H1 (cell line): ENCODE results near the gene SMIM23. TPM values are rescaled to one million over a fixed set of nuclear protein-coding genes. Genes with fewer than 3 reads are reported as not detected.

Experiments used
- CTCF ChIA-PET: fragments of 300-600 bp; sonication (Branson Sonifier 250); formaldehyde crosslinking; loops from one replicate; lab custom pipeline; 2021; ENCODE audit not compliant: partially characterized antibody; lab: Charles Lee
- POLR2A ChIA-PET: fragments of 300-600 bp; sonication (Branson Sonifier 250); formaldehyde crosslinking; loops from one replicate; lab custom pipeline; 2021; ENCODE audit warnings: inconsistent platforms; ENCODE audit not compliant: partially characterized antibody; lab: Charles Lee
- DNase-seq, 2 experiments: peaks; one replicate each; pipeline versions ENCODE4 v3.0.0 to v3.0.0-alpha.2; 2010 to 2022; ENCODE audit warnings: low spot score in 2 of 2, low read depth in 1 of 2, mixed read lengths in 1 of 2
- FAIRE-seq: peaks from 2 replicates; lab custom pipeline; 2011; peaks lifted over from hg19 to GRCh38; lab: Jason Lieb, UNC
- H2AFZ ChIP-seq: 2 replicates; pipeline ENCODE4 v1.8.1; 2012; ENCODE audit warnings: low read length, inconsistent platforms
- H2AK5ac ChIP-seq: 2 replicates; pipeline ENCODE4 v1.6.1; 2013; ENCODE audit warnings: low read depth, low read length
- H2BK120ac ChIP-seq: replicated peaks from 2 replicates; pipeline ENCODE3; 2013; ENCODE audit warnings: low read depth, low read length, inconsistent platforms
- H2BK12ac ChIP-seq: 2 replicates; pipeline ENCODE4 v1.6.1; 2013; ENCODE audit warnings: low read depth, low read length
- H2BK15ac ChIP-seq: 2 replicates; pipeline ENCODE4 v1.6.1; 2013; ENCODE audit warnings: low read length
- H2BK20ac ChIP-seq: 2 replicates; pipeline ENCODE4 v1.6.1; 2013; ENCODE audit warnings: low read length
- H2BK5ac ChIP-seq: 2 replicates; pipeline ENCODE4 v1.6.1; 2013; ENCODE audit warnings: low read depth, low read length
- H3K14ac ChIP-seq: 2 replicates; pipeline ENCODE4 v1.6.1; 2013; ENCODE audit warnings: inconsistent platforms; ENCODE audit not compliant: insufficient read length
- H3K18ac ChIP-seq: 2 replicates; pipeline ENCODE4 v1.6.1; 2013; ENCODE audit warnings: low read length; ENCODE audit errors: extremely low read depth
- H3K23ac ChIP-seq: 2 replicates; pipeline ENCODE4 v1.6.1; 2013; ENCODE audit warnings: inconsistent platforms; ENCODE audit not compliant: insufficient read length
- H3K23me2 ChIP-seq: 2 replicates; pipeline ENCODE4 v1.6.1; 2013; ENCODE audit warnings: low read depth, low read length
- H3K27ac ChIP-seq: 2 replicates; pipeline ENCODE4 v1.6.1; 2011; ENCODE audit warnings: low read depth, low read length, inconsistent platforms
- H3K27me3 ChIP-seq, 4 experiments: replicated peaks in 1 of 4; 1 replicate in 1 of 4; 2 replicates in 3 of 4; pipeline versions ENCODE4 v1.6.1 to v1.8.1; 2011 to 2013; ENCODE audit warnings: low read length in 3 of 4, mild to moderate bottlenecking in 3 of 4, inconsistent platforms in 2 of 4, mixed read lengths in 2 of 4, moderate library complexity in 1 of 4; ENCODE audit not compliant: control insufficient read depth in 3 of 4, insufficient read depth in 3 of 4; ENCODE audit errors: extremely low read depth in 1 of 4
- H3K36me3 ChIP-seq, 4 experiments: 2 replicates each; pipeline versions ENCODE4 v1.6.1 to v1.8.1; 2011 to 2013; ENCODE audit warnings: mild to moderate bottlenecking in 4 of 4, low read length in 3 of 4, moderate library complexity in 2 of 4, control low read depth in 1 of 4, inconsistent platforms in 1 of 4; ENCODE audit not compliant: insufficient read depth in 4 of 4, control insufficient read depth in 2 of 4
- H3K4ac ChIP-seq: replicated peaks from 2 replicates; pipeline ENCODE3; 2013; ENCODE audit warnings: low read length, low read depth, mixed read lengths, inconsistent platforms; ENCODE audit not compliant: insufficient read length
- H3K4me1 ChIP-seq, 4 experiments: replicated peaks in 1 of 4; 1 replicate in 1 of 4; 2 replicates in 3 of 4; pipeline versions ENCODE4 v1.6.1 to v1.8.1; 2011 to 2013; ENCODE audit warnings: low read length in 3 of 4, inconsistent platforms in 2 of 4, mixed read lengths in 1 of 4; ENCODE audit not compliant: insufficient read depth in 4 of 4, control insufficient read depth in 3 of 4
- H3K4me2 ChIP-seq, 2 experiments: 2 replicates each; pipeline versions ENCODE4 v1.6.1 to v1.8.1; 2011 to 2013; ENCODE audit warnings: low read depth in 2 of 2, low read length in 2 of 2, control low read depth in 1 of 2, inconsistent platforms in 1 of 2, mild to moderate bottlenecking in 1 of 2; ENCODE audit not compliant: insufficient read depth in 1 of 2
- H3K4me3 ChIP-seq, 4 experiments: fragments of 200-600, 300-600 bp in 1 of 4; sonication (generic), shearing (Covaris generic), sonication (Bioruptor Twin) in 1 of 4; 2 replicates each; pipeline versions ENCODE4 v1.5.1 to v1.8.1; 2011 to 2016; ENCODE audit warnings: low read length in 4 of 4, low read depth in 3 of 4, control low read depth in 2 of 4, inconsistent platforms in 2 of 4, mild to moderate bottlenecking in 2 of 4, mixed read lengths in 1 of 4, moderate library complexity in 1 of 4; ENCODE audit not compliant: insufficient read depth in 2 of 4; ENCODE audit errors: extremely low read depth in 1 of 4
- H3K56ac ChIP-seq: replicated peaks from 2 replicates; pipeline ENCODE3; 2013; ENCODE audit warnings: low read depth, mild to moderate bottlenecking, mixed read lengths, low read length, inconsistent platforms; ENCODE audit not compliant: insufficient read length
- H3K79me1 ChIP-seq: 2 replicates; pipeline ENCODE4 v1.6.1; 2013; ENCODE audit warnings: low read depth, low read length, control low read depth
- H3K79me2 ChIP-seq, 2 experiments: 2 replicates each; pipeline versions ENCODE4 v1.6.1 to v1.8.1; 2012 to 2013; ENCODE audit warnings: low read length in 2 of 2, mild to moderate bottlenecking in 2 of 2, inconsistent platforms in 1 of 2; ENCODE audit not compliant: insufficient read depth in 2 of 2, control insufficient read depth in 1 of 2
- H3K9ac ChIP-seq, 4 experiments: replicated peaks in 1 of 4; 1 replicate in 1 of 4; 2 replicates in 3 of 4; pipeline versions ENCODE4 v1.6.1 to v1.8.1; 2011 to 2013; ENCODE audit warnings: low read depth in 3 of 4, low read length in 3 of 4, control low read depth in 2 of 4, mild to moderate bottlenecking in 2 of 4, moderate library complexity in 2 of 4, inconsistent platforms in 1 of 4; ENCODE audit errors: extremely low read depth in 1 of 4
- H3K9me3 ChIP-seq, 2 experiments: 2 replicates each; pipeline versions ENCODE4 v1.6.1 to v1.8.1; 2012 to 2013; ENCODE audit warnings: mild to moderate bottlenecking in 2 of 2, moderate library complexity in 2 of 2, control low read depth in 1 of 2, inconsistent platforms in 1 of 2, low read depth in 1 of 2, low read length in 1 of 2, mixed read lengths in 1 of 2; ENCODE audit not compliant: insufficient read depth in 2 of 2
- H4K20me1 ChIP-seq, 2 experiments: replicated peaks in 1 of 2; 2 replicates each; pipeline versions ENCODE3 to v1.8.1; 2011 to 2013; ENCODE audit warnings: inconsistent platforms in 2 of 2, low read length in 2 of 2, mild to moderate bottlenecking in 1 of 2; ENCODE audit not compliant: insufficient read depth in 2 of 2, control insufficient read depth in 1 of 2
- H4K5ac ChIP-seq: 2 replicates; pipeline ENCODE4 v1.6.1; 2013; ENCODE audit warnings: low read length, low read depth, mixed read lengths, inconsistent platforms; ENCODE audit not compliant: insufficient read length
- H4K8ac ChIP-seq: 2 replicates; pipeline ENCODE4 v1.8.0; 2013; ENCODE audit warnings: mild to moderate bottlenecking, moderate library complexity, low read length, inconsistent platforms; ENCODE audit not compliant: insufficient read depth; ENCODE audit errors: extremely low read depth
- H4K91ac ChIP-seq: replicated peaks from 2 replicates; pipeline ENCODE3; 2013; ENCODE audit warnings: low read length, mixed read lengths, inconsistent platforms; ENCODE audit not compliant: insufficient read length
- CHD1 ChIP-seq: IDR thresholded peaks from 2 replicates; pipeline ENCODE4 v1.6.1; 2012; ENCODE audit warnings: low read depth, low read length, improper control_type of control experiment
- FOSL1 ChIP-seq: IDR thresholded peaks from 2 replicates; pipeline ENCODE4 v1.6.1; 2011; ENCODE audit warnings: mild to moderate bottlenecking, low read depth, low read length, moderate library complexity; ENCODE audit not compliant: insufficient read depth
- JUN ChIP-seq: IDR thresholded peaks from 2 replicates; pipeline ENCODE4 v1.6.1; 2011; ENCODE audit warnings: low read depth, mild to moderate bottlenecking, improper control_type of control experiment, low read length
- PHF8 ChIP-seq: fragments of 200-600 bp; sonication (generic); conservative IDR thresholded peaks from 2 replicates; pipeline ENCODE4 v1.7.1; 2012; ENCODE audit warnings: low read depth, mild to moderate bottlenecking, inconsistent platforms, low read length, moderate library complexity
- SP1 ChIP-seq: IDR thresholded peaks from 2 replicates; pipeline ENCODE4 v1.6.1; 2011; ENCODE audit warnings: low read depth, low read length
- ZNF274 ChIP-seq: IDR thresholded peaks from 2 replicates; pipeline ENCODE4 v1.7.0; 2012; ENCODE audit warnings: low read length, borderline replicate concordance; ENCODE audit errors: extremely low read depth
- WGBS, 2 experiments: shearing (Covaris generic) in 1 of 2; methylation state at CpG; one replicate each; pipeline versions ENCODE4 v1.1.6 to v1.1.7; 2013 to 2015; ENCODE audit warnings: low lambda C conversion rate in 2 of 2, mixed read lengths in 2 of 2, inconsistent platforms in 1 of 2, low coverage in 1 of 2, missing lambda C conversion rate in 1 of 2; ENCODE audit not compliant: insufficient replicate concordance in 2 of 2, insufficient coverage in 1 of 2, insufficient read length in 1 of 2; ENCODE audit errors: extremely low coverage in 1 of 2, missing lambda C conversion rate in 1 of 2; 5-methylcytosine and 5-hydroxymethylcytosine counted together
- polyA plus RNA-seq, 7 experiments: library from polyadenylated mRNA; depleted of rRNA in 3 of 7; stranded (reverse) in 5 of 7; unstranded in 2 of 7; fragments of >200 nt in 5 of 7; fragments of 200-250 nt in 2 of 7; gene quantifications; 1 replicate in 5 of 7; 2 replicates in 1 of 7; 4 replicates in 1 of 7; pipeline versions ENCODE4 v1.2.1 to v1.2.3, GENCODE V29; 2011 to 2013; ENCODE audit warnings: missing spikeins in 2 of 7, mixed read lengths in 2 of 7
- total RNA-seq: library from RNA; stranded (reverse); fragmentation: NEBNext Ultra II Directional; extraction: Animal tissue kit (Norgen Biotek cat#: 25700); gene quantifications from 2 replicates; pipeline ENCODE4 v1.2.1, GENCODE V29; 2021

Gene SMIM23
- total and polyA plus RNA-seq, 2 of the 8 experiments (the other 6 are each of a cell fraction or from before 2014, with no cell fraction given), result not detected

DNA sequence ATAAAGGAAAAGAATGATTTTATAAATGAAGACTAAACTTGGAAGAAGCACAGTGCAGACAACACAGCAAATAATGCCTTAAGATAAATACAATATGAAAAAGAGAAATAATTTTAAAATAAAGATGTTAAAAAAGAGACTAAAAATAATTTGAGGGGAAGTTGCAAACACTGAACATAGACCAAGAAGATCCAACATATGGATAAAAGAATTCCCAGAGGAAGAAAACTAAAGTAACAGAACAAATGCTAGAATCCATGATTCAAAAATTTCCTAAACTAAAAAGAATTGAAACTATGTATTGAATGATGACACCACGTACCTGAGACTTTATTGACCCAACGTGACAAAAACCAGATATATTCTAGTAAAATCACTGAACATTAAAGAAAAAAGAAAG lies 18.7 kb upstream of the SMIM23 start:
- Histone ChIP-seq H3K4me3 (no peak overlapping the region), H3K18ac (no peak overlapping the region), H2BK120ac (no peak overlapping the region), H2AK5ac (no peak overlapping the region), H3K23ac (no peak overlapping the region), H3K4ac (no peak overlapping the region), H4K91ac (no peak overlapping the region), H3K23me2 (no peaks in the 10 kb centered on the region; the same call in 1 of the 2 replicates), H2BK20ac (no peak overlapping the region), H4K8ac (no peak overlapping the region), H3K27me3 (no peaks in the 10 kb centered on the region), H3K79me2 (no peaks in the 10 kb centered on the region), H3K14ac (no peak overlapping the region), H2BK15ac (no peak overlapping the region), H2BK12ac (no peak overlapping the region), H3K4me2 (no peak overlapping the region), H2BK5ac (no peak overlapping the region), H3K9ac (no peak overlapping the region), H3K56ac (no peak overlapping the region), H4K5ac (no peak overlapping the region), H3K79me1 (no peaks in the 10 kb centered on the region), H3K36me3 (no peaks in the 10 kb centered on the region), H4K20me1 (no peaks in the 10 kb centered on the region), H3K9me3 (peaks cover 0 to 4% of the 10 kb centered on the region in 2 experiments; a peak in 1 of 4 replicates), H2AFZ (no peak overlapping the region), H3K4me1 (peaks cover 0 to 4% (median 0%) of the 10 kb centered on the region in 4 experiments; a peak in 2 of 7 replicates), H3K27ac (no peak overlapping the region)
- 87% methylated on average over 2 of the region's 2 CpGs; no CpG with 5 or more reads in 1 of the 2 experiments for WGBS, 2 experiments
- ChIA-PET CTCF (no interaction called here), POLR2A (no interaction called here)
- no peak for TF ChIP-seq ZNF274
- TF ChIP-seq SP1, result no peak
- no peak for TF ChIP-seq CHD1
- TF ChIP-seq JUN, result no peak
- TF ChIP-seq PHF8, result no peak
- TF ChIP-seq FOSL1, result no peak
- DNase-seq (no peak), FAIRE-seq (no peak)
